HG03457 (cell line): Measurements from ENCODE around the gene ARIH1.
"Not testable (repeated sequence)": the region's sequence is repeated elsewhere in the genome, so short reads cannot be mapped to it uniquely, and the experiment has no call there.

Source experiments
- ATAC-seq: cut with Tn5 transposase; IDR thresholded peaks from one replicate; pipeline ENCODE4 v1.9.1; 2021; ENCODE audit warnings: moderate number of reproducible peaks; ENCODE audit not compliant: unreplicated experiment

The ARIH1 gene

DNA sequence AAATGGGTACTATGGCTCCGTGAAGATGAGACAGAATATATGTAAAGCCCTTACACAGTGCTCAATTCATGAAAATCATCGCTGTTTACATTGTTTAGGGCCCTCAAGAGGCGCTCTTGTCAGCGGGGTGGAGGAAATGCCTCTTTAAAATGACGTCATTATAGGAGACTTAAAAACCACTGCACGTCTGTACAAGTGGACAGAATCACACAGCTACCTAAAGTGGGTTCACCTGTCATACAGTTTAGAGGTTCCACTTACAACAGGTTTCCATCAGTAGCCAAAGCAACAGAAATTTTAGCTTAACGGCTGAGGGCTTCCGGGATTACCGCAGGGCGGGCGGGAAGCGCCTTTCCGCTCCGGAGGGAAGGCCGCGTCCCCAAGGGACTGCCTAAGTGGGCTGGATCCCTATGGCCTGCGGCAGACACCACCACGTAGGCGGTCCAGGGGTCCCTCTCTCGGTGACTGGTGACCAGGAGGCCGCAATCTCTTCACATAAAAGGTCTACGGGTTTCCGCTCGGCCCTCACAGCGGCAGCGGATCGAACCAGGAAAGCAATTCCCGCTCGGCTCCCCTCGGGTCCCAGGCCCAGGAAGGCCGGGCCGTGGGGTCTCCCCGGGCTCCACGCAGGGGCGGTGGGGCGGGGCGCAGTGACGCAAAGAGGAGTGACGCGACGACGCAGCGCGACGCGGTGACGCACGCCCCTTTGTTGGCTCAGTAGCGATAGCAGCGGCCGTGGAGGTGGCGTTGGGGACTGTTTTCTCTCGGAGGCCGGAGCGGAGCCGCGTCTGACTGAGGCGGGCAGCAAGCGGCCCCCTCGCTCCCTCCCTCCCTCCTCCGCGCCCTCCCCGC, at the start of gene ARIH1:
Gene ARIH1 (plus strand): TSS at position 717 of the 852 bp plus-strand sequence. CDS start 310 bp downstream, outside the sequence.
- peak; percentile 68 for ATAC-seq

DNA sequence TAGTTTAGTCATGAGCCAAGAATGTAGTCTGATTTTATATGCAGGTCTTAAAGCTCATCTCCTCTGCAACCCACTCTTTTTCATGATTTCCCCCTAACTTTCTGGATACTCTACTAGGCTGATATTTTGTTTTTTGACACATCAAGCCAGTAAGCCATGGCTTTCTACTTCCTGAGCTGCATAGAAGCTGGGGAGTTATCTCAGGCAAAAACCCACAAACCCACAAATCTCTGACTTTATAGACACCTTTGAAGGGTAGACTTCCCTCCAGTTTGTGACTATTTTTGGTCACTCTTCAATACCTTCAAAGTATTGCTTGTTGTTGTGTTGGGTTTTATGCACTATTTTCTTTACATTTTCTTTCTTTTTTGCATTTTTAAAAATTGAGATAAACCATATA, 47.4 kb upstream of the ARIH1 start:
- ATAC-seq: no peak

DNA sequence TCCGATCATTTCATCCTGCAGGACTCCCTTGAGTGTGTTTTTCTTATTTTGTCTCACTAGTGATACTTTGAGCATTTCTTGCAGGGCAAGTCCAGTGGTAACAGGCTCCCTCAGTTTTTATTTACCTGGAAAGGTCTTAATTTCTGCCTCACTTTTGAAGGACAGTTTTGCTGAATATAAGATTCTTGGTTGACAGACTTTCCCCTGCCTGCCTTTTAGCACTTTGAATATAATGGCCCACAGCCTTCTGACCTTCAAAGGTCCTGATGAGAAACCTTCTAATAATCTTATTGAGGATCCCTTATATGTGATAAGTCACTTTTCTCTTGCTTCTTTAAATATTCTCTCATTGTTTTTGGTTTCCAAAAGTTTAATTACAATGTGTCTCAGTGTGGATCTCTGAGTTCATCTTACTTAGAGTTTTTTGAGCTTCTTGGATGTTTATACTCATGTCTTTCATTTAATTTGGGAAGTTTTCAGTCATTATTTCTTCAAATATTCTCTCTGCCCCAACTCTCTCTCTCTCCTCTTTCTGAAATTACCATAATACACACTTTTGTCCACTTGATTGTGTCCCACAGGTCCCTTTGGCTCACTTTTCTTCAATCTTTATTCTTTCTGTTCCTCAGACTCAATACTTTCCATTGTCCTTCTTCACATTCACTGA, 36.3 kb upstream of the ARIH1 start:
- no peak for ATAC-seq

DNA sequence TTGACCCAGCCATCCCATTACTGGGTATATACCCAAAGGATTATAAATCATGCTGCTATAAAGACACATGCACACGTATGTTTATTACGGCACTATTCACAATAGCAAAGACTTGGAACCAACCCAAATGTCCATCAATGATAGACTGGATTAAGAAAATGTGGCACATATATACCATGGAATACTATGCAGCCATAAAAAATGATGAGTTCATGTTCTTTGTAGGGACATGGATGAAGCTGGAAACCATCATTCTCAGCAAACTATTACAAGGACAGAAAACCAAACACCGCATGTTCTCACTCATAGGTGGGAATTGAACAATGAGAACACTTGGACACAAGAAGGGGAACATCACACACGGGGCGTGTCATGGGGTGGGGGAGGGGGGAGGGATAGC, 31.3 kb upstream of the ARIH1 start:
- not testable (repeated sequence) for ATAC-seq

GRCh38 chr15:72445426-72445825, 28.7 kb upstream of the ARIH1 start:
- no peak for ATAC-seq

GRCh38 chr15:72450805-72451204, 23.3 kb upstream of the ARIH1 start:
- no peak for ATAC-seq

- no peak for ATAC-seq
Measured at GRCh38 chr15:72451224-72451623, 22.9 kb upstream of the ARIH1 start.

GRCh38 chr15:72456684-72457083, 17.4 kb upstream of the ARIH1 start:
- no peak for ATAC-seq

- no peak for ATAC-seq
Measured at GRCh38 chr15:72460402-72460801, 13.7 kb upstream of the ARIH1 start.

DNA sequence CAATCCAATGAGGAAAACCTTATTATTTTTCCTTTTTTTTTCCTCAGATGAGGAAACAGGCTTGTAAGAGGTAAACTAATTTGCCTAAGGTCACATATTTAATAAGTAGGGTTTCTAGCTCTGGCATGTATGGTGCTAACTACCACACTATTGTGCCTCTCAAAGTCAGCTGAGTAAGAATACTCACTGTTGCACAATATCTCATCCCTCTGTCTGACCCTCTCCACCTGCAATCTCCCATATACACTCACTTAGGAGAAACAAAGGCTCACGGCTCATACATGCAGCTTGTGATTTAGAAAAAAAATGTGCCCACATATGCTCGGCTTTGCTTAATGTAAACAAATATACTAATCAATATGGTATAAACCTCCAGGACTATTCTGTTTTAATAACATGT, 10.4 kb upstream of the ARIH1 start:
- no peak for ATAC-seq

DNA sequence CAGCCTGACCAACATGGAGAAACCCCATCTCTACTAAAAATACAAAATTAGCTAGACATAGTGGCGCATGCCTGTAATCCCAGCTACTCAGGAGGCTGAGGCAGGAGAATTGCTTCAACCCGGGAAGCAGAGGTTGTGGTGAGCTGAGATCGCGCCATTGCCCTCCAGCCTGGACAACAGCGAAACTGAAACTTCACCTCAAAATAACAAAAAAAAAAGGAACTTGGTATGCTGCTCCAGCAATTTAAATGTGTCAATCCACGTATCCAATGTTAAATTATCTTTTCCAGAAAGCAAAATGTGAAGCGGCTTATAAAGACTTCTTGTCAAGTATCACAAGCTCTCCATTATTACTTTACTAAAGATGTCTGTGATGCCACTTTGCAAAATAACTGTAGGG, 9.9 kb upstream of the ARIH1 start:
- no peak for ATAC-seq

- ATAC-seq: no peak
Measured at GRCh38 chr15:72468103-72468502, 6.0 kb upstream of the ARIH1 start.

DNA sequence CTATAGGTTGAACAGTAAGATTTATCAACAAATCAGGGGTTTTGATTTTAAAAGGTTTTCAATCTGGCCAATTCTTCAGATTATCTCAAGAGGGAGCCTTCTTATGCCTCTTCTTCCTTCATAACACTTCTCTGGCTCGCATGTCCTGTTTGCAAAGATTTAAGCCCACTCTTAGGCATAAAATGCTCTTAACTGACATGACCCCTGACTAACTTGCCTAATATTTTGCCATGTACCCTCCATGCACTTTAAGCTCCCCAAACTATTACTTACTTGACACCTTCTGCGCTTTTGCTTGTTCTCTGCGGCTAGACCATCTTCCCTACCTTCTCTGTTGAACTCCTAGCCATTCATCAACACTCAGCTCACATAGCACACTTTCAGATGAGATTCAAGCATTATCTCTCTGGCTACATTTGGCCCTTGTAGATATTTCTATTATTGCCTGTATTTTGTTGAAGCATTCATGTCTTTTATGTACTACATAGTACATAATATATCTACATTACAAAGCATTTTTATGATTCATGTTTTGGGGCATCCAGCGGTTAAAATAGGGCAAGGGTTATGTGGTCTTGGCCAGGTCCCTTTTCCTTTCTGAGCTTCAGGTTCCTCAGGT, 1.0 kb upstream of the ARIH1 start:
- no peak for ATAC-seq

- ATAC-seq: no peak
Measured at GRCh38 chr15:72474466-72474911, 359 bp downstream of the ARIH1 start.

GRCh38 chr15:72474912-72475628, 940 bp downstream of the ARIH1 start:
- peak; percentile 37 for ATAC-seq

DNA sequence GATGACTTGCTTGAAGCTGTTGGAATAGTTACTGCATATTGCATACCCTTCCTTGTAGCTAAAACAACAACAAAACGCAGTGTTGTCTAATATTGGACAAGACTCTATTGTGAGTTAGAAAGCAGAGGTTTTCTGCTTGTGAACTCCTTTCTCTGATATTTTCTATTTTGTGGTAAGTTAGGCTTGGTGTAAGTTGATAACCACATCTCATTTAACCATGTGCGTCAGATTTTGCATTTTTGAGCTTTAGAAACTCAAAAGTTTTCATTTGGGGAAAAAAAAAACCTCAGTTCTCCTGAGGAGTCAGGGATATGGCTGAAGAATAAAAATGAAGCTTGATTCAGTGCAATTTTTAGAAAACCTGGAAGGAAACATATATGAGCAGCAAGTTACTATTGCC, 1.5 kb downstream of the ARIH1 start:
- ATAC-seq: no peak

DNA sequence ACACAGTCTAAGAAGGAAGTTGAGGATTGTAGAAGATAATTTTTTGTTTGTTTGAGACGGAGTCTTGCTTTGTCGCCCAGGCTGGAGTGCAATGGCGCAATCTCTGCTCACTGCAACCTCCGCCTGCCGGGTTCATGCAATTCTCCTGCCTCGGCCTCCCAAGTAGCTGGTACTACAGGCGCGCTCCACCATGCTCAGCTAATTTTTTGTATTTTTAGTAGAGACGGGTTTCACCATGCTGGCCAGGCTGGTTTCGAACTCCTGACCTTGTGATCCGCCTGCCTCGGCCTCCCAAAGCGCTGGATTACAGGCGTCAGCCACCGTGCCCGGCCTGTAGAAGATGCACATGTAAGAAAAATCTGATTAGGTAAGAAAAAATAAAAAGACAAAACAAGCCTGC, 2.2 kb downstream of the ARIH1 start:
- ATAC-seq: not testable (repeated sequence)

DNA sequence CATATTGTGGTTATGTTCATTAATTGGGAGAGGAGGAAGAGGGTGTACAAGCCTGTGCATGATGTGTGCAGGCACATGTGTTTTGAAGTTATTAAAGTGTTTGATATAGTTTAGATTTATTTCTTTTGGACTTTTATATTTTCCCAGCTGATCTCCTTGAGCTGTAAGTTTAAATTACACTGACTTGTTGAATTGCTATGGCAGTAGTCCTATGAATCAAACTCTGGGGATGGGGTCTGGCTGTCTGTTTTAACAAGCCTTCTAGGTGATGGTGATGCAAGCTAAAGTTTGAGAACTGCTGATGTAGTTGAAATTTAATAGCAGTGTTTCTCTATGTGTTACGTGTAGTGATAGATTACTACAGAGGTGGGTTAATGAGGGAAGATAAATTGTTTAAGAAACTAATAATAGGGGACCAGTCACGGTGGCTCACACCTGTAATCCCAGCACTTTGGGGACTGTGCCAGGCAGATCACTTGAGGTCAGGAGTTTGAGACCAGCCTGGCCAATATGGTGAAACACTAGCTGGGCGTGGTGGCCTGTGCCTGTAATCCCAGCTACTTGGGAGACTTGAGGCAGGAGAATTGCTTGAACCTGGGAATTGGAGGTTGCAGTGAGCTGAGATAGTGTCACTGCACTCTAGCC, 7.0 kb downstream of the ARIH1 start:
- no peak for ATAC-seq

DNA sequence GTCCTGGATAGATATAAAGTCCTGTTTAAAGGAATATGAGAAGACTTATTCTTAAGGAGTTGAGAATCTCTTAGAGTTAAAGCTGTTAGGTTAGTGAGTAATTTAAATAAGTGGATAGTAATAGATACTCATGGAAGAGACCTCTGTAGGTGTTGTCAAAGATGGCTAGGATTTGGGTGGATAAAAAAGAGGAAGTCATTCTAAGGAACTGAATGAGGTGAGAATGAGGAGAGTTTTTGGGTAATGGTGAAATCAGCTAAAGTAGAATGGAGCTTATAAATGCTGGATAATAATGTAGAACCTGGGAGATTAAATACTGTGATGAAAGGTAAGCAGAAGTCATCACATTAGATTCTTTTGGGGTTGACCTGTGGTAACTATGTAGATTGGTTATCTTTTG, 8.1 kb downstream of the ARIH1 start:
- no peak for ATAC-seq

DNA sequence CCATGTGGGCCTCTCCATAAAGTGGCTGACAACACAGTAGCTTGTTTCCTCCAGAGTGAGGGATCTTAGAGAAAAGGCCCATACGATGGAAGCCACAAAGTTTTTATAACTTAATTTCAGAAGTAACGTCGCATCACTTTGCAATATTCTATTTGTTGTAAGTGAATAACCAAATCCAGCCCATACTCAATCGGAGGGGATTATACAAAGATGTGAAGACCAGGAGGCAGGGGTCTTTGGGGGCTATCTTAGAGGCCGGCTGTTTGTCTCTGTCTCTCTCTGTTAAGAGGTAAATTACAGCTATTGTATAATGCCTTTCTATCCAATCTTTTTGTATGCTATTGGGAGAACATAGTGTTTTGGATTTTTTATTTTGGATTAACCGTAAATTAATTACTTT, 9.1 kb downstream of the ARIH1 start:
- no peak for ATAC-seq

DNA sequence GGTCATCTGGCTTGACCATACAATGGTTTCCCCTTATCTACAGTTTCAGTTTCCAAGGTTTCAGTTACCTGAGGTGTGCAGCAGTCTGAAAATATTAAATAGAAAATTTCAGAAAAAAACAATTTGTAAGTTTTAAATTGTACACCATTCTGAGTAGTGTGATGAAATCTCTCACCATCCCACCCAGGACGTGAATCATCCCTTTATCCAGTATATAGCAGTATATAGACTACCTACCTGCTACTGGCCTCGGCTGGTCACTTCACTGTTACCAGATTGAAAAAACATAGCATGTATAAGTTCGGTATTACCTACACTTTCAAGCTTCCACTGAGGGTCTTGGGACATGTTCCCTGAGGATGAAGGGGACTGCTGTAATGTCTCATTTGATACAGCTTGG, 12.0 kb downstream of the ARIH1 start:
- no peak for ATAC-seq
